ENCODE data around the gene ADAMTSL1. TPM values are rescaled to one million over a fixed set of nuclear protein-coding genes. Genes with fewer than 3 reads are reported as not detected.

The ADAMTSL1 gene
- total RNA-seq, 1 experiment from 2014 or later = 1.2 TPM

DNA sequence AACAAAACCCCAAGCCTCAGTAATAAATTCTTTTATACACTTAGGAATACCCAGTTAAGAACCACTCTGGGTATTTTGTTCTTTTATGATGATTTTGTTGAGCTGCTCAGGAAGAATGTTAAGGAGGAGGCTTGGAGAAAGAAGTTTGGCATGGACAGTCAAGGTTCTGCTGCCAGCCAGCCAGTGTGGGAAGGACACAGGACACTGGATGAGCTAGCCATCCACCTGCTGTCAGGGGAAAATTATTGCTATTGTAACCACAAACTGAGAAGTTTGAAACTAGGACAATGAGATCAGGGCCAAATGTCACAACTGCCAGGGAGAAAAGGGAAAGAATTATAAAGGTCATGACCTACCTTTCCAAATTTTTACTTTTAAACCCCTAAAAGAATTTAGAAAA, 25.9 kb upstream of the ADAMTSL1 start:
- no peak overlapping the region for H2AFZ ChIP-seq (ENCODE audit: low read length)
- TF ChIP-seq, protein P1, sequence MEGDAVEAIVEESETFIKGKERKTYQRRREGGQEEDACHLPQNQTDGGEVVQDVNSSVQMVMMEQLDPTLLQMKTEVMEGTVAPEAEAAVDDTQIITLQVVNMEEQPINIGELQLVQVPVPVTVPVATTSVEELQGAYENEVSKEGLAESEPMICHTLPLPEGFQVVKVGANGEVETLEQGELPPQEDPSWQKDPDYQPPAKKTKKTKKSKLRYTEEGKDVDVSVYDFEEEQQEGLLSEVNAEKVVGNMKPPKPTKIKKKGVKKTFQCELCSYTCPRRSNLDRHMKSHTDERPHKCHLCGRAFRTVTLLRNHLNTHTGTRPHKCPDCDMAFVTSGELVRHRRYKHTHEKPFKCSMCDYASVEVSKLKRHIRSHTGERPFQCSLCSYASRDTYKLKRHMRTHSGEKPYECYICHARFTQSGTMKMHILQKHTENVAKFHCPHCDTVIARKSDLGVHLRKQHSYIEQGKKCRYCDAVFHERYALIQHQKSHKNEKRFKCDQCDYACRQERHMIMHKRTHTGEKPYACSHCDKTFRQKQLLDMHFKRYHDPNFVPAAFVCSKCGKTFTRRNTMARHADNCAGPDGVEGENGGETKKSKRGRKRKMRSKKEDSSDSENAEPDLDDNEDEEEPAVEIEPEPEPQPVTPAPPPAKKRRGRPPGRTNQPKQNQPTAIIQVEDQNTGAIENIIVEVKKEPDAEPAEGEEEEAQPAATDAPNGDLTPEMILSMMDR (conservative IDR thresholded peaks at IDR 0.05) = no peak
- no peak overlapping the region for H3K27ac ChIP-seq (ENCODE audit: insufficient read length, low read depth, low read length)
- no peaks in the 10 kb centered on the region for H3K23me2 ChIP-seq (ENCODE audit: insufficient read length, low read depth, low read length, poor library complexity, severe bottlenecking)
- no peak overlapping the region for H2BK120ac ChIP-seq (ENCODE audit: low read depth, low read length, poor library complexity, severe bottlenecking)
- H2BK20ac ChIP-seq (ENCODE audit: low read depth, low read length, poor library complexity, severe bottlenecking) = no peak overlapping the region
- H3K4me1 Mint-ChIP-seq = no peaks in the 10 kb centered on the region
- no peaks in the 10 kb centered on the region for H4K20me1 ChIP-seq (ENCODE audit: control insufficient read depth, insufficient read depth, insufficient read length)
- no peak overlapping the region for H3K23ac ChIP-seq (ENCODE audit: insufficient read length, low read depth, low read length)
- H2BK5ac ChIP-seq (ENCODE audit: insufficient read length, low read length) = no peak overlapping the region
- H3K27me3 Mint-ChIP-seq (ENCODE audit: low read depth) = no peaks in the 10 kb centered on the region; the same call in 1 of the 2 replicates
- H3K14ac ChIP-seq (ENCODE audit: insufficient read depth, low read length) = no peak overlapping the region
- H2BK15ac ChIP-seq (ENCODE audit: low read depth, low read length) = no peak overlapping the region
- H3K4me3 Mint-ChIP-seq = no peak overlapping the region
- no peaks in the 10 kb centered on the region for H3K9me3 Mint-ChIP-seq
- H3K56ac ChIP-seq (ENCODE audit: insufficient read length, low read depth, low read length) = no peak overlapping the region
- no peak overlapping the region for H2BK12ac ChIP-seq (ENCODE audit: insufficient read length, low read depth, low read length)
- no peaks in the 10 kb centered on the region for H3K27me3 ChIP-seq (ENCODE audit: insufficient read depth, low read length)
- DNase-seq = no peak
- no peak overlapping the region for H3K27ac Mint-ChIP-seq
- H2AK5ac ChIP-seq (ENCODE audit: insufficient read length, low read length) = no peak overlapping the region
- H3K4me1 ChIP-seq (ENCODE audit: insufficient read depth, low read length) = no peaks in the 10 kb centered on the region
- no peak overlapping the region for H4K8ac ChIP-seq (replicated peaks; ENCODE audit: insufficient read length, low read depth, low read length)
- H3K4ac ChIP-seq (ENCODE audit: low read depth, low read length) = no peak overlapping the region
- H4K5ac ChIP-seq (ENCODE audit: insufficient read length, low read depth, low read length) = no peak overlapping the region
- no peaks in the 10 kb centered on the region for H3K79me2 ChIP-seq (ENCODE audit: insufficient read depth, low read length)
- H3K9ac ChIP-seq (ENCODE audit: extremely low read depth, insufficient read length, low read length) = no peak overlapping the region
- no peaks in the 10 kb centered on the region for H3K79me1 ChIP-seq (ENCODE audit: insufficient read depth, low read depth, low read length, poor library complexity, severe bottlenecking)
- no peak overlapping the region for H3T11ph ChIP-seq (ENCODE audit: low read length)
- no peak overlapping the region for H4K91ac ChIP-seq (ENCODE audit: insufficient read length, low read depth, low read length)
- no peaks in the 10 kb centered on the region for H3K36me3 Mint-ChIP-seq (ENCODE audit: insufficient read depth in 1 of 3, low read depth in 3 of 3)
- H3K18ac ChIP-seq (ENCODE audit: insufficient read length, low read depth, low read length) = no peak overlapping the region
- H3K4me2 ChIP-seq (ENCODE audit: insufficient read depth, insufficient read length, low read length) = no peak overlapping the region
- H3K9me3 ChIP-seq (ENCODE audit: control insufficient read depth, low read depth, low read length) = no peaks in the 10 kb centered on the region

Data from H9 (cell line).